Neural crest cell (in vitro differentiated cells): ENCODE measurements around the gene OR51A4. TPM values are rescaled to one million over a fixed set of nuclear protein-coding genes. Genes with fewer than 3 reads are reported as not detected.

Experiments used
- DNase-seq: peaks from one replicate; pipeline ENCODE4 v3.0.0; 2021; ENCODE audit warnings: low read depth, mixed read lengths, low spot score
- H3K27ac Mint-ChIP-seq: one replicate; pipeline ENCODE4 v1.8.0; 2021; ENCODE audit warnings: mild to moderate bottlenecking, mixed read lengths; ENCODE audit not compliant: unreplicated experiment
- H3K27me3 Mint-ChIP-seq: 2 replicates; pipeline ENCODE4 v1.8.0; 2021; ENCODE audit warnings: low read depth, mild to moderate bottlenecking, mixed read lengths
- H3K36me3 Mint-ChIP-seq: 2 replicates; pipeline ENCODE4 v1.8.0; 2021; ENCODE audit warnings: low read depth, mild to moderate bottlenecking, mixed read lengths
- H3K4me1 Mint-ChIP-seq: 2 replicates; pipeline ENCODE4 v1.8.0; 2021; ENCODE audit warnings: mixed read lengths
- H3K4me3 Mint-ChIP-seq: one replicate; pipeline ENCODE4 v1.8.0; 2021; ENCODE audit warnings: mild to moderate bottlenecking, mixed read lengths
- H3K9me3 Mint-ChIP-seq: 2 replicates; pipeline ENCODE4 v1.8.0; 2021; ENCODE audit warnings: mixed read lengths
- long read RNA-seq: library from polyadenylated mRNA; unstranded; transcript quantifications from one replicate; pipeline ENCODE4 v2.0.0, GENCODE V29; 2020
- total RNA-seq: library from RNA; stranded (reverse); gene quantifications from 2 replicates; pipeline ENCODE4 v1.2.1, GENCODE V29; 2021
- TF ChIP-seq, protein P1 (sequence below): fragments of 200-600 bp; sonication (generic); conservative IDR thresholded peaks from 2 replicates; pipeline ENCODE4 v1.5.0; 2021; ENCODE audit warnings: antibody characterized with exemption, mild to moderate bottlenecking

OR51A4 gene, protein sequence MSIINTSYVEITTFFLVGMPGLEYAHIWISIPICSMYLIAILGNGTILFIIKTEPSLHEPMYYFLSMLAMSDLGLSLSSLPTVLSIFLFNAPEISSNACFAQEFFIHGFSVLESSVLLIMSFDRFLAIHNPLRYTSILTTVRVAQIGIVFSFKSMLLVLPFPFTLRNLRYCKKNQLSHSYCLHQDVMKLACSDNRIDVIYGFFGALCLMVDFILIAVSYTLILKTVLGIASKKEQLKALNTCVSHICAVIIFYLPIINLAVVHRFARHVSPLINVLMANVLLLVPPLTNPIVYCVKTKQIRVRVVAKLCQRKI
- not detected in 2 replicates for total RNA-seq
- long read RNA-seq = 0 reads

DNA sequence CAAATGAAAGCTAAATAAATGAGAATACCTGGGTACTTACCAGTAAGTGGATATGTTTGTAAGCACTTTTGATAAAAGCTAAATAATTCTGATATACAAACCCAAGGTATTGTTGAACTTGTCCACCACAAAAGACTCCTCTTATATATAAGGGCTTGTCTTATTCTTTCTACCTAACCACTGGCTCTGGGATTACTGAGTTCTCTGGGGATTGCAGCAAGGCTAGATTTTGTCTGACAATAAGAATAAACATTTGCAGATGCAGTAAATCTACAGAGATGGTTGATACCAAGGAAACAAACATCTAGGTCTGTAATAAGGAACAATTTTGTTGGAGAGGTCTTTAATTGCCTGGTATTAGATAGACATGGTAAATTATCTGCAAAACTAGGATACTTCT lies at the start of gene OR51A4:
TSS of gene OR51A4 (minus strand) at position 101 of the 400 bp plus-strand sequence. CDS start 505 bp downstream, outside the sequence.
- H3K36me3 Mint-ChIP-seq = no peaks in the 10 kb centered on the region
- no peak within 1 kb of the TSS for H3K27ac Mint-ChIP-seq
- H3K27me3 Mint-ChIP-seq = peaks cover 34% of the 10 kb centered on the region
- no peaks in the 10 kb centered on the region for H3K9me3 Mint-ChIP-seq
- TF ChIP-seq, protein P1, sequence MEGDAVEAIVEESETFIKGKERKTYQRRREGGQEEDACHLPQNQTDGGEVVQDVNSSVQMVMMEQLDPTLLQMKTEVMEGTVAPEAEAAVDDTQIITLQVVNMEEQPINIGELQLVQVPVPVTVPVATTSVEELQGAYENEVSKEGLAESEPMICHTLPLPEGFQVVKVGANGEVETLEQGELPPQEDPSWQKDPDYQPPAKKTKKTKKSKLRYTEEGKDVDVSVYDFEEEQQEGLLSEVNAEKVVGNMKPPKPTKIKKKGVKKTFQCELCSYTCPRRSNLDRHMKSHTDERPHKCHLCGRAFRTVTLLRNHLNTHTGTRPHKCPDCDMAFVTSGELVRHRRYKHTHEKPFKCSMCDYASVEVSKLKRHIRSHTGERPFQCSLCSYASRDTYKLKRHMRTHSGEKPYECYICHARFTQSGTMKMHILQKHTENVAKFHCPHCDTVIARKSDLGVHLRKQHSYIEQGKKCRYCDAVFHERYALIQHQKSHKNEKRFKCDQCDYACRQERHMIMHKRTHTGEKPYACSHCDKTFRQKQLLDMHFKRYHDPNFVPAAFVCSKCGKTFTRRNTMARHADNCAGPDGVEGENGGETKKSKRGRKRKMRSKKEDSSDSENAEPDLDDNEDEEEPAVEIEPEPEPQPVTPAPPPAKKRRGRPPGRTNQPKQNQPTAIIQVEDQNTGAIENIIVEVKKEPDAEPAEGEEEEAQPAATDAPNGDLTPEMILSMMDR = no peak
- no peak for DNase-seq
- no peaks in the 10 kb centered on the region for H3K4me1 Mint-ChIP-seq
- H3K4me3 Mint-ChIP-seq = no peak within 1 kb of the TSS

DNA sequence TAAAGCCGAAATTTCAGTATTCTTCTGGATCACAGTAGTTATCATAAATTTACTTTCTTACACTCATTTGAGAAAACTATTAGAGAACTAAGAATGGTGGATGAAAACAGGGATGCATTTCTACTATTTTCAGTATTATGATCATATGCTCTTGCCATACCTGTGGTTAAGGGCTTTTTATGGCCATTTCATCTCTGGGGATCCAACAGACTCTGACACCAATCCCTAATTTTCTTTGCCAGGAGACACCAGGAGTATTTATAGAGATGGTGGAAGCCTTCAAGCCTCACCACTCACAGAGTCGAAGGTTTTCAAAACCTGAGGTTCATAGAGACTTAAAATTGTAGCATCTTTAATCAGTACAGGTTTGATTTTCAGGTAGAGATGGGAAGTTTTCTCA lies 47.1 kb upstream of the OR51A4 start, which contains the start of gene OR51L1:
TSS of gene OR51L1 (plus strand) at position 301 of the 400 bp plus-strand sequence. CDS start 4,132 bp downstream, outside the sequence.
- Mint-ChIP-seq H3K9me3 (no peaks in the 10 kb centered on the region), H3K4me1 (peaks cover 5% of the 10 kb centered on the region), H3K4me3 (no peak within 1 kb of the TSS), H3K27me3 (peaks cover 18% of the 10 kb centered on the region), H3K36me3 (no peaks in the 10 kb centered on the region), H3K27ac (no peak within 1 kb of the TSS)
- no peak for DNase-seq
- TF ChIP-seq, protein P1 = no peak

DNA sequence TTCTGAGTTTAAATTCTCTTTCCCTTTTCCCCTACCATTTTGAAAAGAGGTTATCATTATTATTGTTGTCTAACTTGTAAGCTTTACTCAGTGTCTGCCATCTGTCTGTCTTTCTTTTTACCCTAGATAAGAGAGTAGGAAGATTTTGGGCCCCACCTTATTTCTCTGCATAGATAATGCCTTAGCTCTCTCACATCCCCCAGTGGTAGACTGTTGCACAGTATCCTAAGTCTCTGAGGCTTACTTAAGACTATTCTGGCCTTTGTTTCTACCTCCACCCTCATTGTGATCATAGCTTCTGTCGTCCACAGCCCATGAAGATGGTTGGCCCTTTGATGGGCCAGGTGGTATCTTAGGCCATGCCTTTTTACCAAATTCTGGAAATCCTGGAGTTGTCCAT lies 43.7 kb upstream of the OR51A4 start:
- peaks cover 5% of the 10 kb centered on the region for H3K4me1 Mint-ChIP-seq
- TF ChIP-seq, protein P1 = no peak
- H3K27ac Mint-ChIP-seq = no peak overlapping the region
- peaks cover 9% of the 10 kb centered on the region for H3K27me3 Mint-ChIP-seq
- no peak overlapping the region for H3K4me3 Mint-ChIP-seq
- H3K36me3 Mint-ChIP-seq = no peaks in the 10 kb centered on the region
- H3K9me3 Mint-ChIP-seq = no peaks in the 10 kb centered on the region
- DNase-seq = no peak

DNA sequence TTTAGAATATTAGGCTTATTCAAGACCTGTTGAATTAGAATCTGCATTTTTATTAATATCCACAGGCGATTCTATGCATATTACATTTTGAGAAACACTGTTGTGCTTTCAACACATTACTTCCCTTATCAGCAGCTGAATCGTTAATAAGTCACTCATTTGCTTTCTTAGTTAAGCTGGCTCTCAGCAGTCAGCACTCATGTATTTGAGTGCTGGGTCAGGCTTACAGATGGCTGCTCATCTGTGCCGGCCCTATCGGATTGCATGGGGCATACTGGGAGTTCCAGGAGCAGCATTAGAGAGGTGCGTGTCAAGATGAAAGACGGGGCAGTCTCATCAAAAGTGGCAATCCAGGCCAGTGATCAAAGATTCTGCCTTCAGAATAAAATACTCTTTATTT lies 36.4 kb upstream of the OR51A4 start:
- no peaks in the 10 kb centered on the region for H3K27me3 Mint-ChIP-seq
- H3K4me3 Mint-ChIP-seq = no peak overlapping the region
- H3K9me3 Mint-ChIP-seq = no peaks in the 10 kb centered on the region
- H3K36me3 Mint-ChIP-seq = no peaks in the 10 kb centered on the region
- no peaks in the 10 kb centered on the region for H3K4me1 Mint-ChIP-seq
- DNase-seq = no peak
- TF ChIP-seq, protein P1 = no peak
- H3K27ac Mint-ChIP-seq = no peak overlapping the region

DNA sequence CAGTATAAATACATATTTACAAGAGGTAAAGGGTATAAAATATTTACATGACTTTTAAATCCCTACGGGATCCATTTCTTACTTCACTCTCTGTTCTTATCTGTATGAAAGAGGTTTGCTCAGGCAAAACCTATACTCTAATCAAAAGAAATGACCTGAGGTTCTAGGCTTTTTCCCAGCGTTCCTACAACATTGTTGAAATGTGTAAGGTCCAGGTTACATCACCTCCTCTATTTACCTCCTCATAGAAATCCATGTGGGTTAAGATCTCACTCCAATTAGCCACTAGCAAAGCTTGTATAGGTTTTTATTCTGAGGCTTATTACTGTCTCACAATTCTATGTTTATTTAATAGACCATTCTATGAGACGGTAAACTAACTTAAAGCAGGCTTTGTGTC lies 35.3 kb upstream of the OR51A4 start:
- peaks cover 2% of the 10 kb centered on the region for H3K9me3 Mint-ChIP-seq
- H3K27ac Mint-ChIP-seq = no peak overlapping the region
- H3K4me3 Mint-ChIP-seq = no peak overlapping the region
- TF ChIP-seq, protein P1 = no peak
- no peaks in the 10 kb centered on the region for H3K4me1 Mint-ChIP-seq
- no peak for DNase-seq
- no peaks in the 10 kb centered on the region for H3K27me3 Mint-ChIP-seq
- no peaks in the 10 kb centered on the region for H3K36me3 Mint-ChIP-seq
